ENCODE data around the gene NDUFV3. TPM values are rescaled to one million over a fixed set of nuclear protein-coding genes. Genes with fewer than 3 reads are reported as not detected.
"Not testable (repeated sequence)": the region's sequence is repeated elsewhere in the genome, so short reads cannot be mapped to it uniquely, and the experiment has no call there.

NDUFV3 gene
- total RNA-seq, 1 donor from 2014 or later, result 41.3 TPM

DNA sequence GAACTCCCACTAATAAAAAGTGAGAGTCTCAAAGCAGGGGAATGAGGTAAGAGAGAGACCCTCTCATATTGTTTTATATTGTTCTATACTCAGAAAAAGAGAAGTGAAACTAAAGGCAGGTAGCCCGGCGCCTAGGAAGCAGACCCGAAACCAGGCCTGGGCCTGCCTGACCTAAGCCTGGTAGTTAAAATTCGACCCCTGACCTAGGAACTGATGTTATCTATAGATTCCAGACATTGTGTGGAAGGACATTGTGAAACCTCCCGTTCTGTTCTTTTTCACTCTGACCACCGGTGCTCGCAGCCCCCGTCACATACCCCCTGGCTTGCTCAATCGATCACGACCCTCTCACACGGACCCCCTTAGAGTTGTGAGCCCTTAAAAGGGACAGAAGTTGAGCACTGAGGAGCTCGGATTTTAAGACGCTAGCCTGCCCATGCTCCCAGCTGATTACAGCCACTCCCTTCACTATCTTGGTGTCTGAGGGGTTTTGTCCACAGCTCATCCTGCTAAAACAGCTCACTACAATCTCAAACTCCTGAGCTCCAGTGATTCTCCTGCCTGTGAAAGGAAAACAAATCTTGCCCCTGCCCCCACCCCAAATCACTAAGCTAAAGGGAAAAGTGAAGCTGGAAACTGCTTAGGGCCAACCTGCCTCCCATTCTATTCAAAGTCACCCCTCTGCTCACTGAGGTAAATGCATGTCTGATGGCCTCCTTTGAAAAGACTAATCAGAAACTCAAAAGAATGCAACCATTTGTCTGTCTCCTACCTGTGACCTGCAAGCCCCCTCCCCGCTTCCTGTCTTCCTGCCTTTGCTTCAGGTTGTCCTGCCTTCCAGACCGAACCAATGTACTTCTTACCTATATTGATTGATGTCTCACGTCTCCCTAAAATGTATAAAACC lies 44.2 kb downstream of the NDUFV3 start:
- peaks cover 11% of the 10 kb centered on the region for H3K4me1 Mint-ChIP-seq (ENCODE audit: unreplicated experiment)
- H3K9me3 Mint-ChIP-seq (ENCODE audit: unreplicated experiment); H3K4me3 Mint-ChIP-seq (ENCODE audit: unreplicated experiment); H3K27ac Mint-ChIP-seq (ENCODE audit: unreplicated experiment); DNase-seq (ENCODE audit: extremely low spot score, unreplicated experiment); H3K36me3 Mint-ChIP-seq (ENCODE audit: unreplicated experiment); H3K27me3 Mint-ChIP-seq (ENCODE audit: unreplicated experiment): not testable (repeated sequence)

DNA sequence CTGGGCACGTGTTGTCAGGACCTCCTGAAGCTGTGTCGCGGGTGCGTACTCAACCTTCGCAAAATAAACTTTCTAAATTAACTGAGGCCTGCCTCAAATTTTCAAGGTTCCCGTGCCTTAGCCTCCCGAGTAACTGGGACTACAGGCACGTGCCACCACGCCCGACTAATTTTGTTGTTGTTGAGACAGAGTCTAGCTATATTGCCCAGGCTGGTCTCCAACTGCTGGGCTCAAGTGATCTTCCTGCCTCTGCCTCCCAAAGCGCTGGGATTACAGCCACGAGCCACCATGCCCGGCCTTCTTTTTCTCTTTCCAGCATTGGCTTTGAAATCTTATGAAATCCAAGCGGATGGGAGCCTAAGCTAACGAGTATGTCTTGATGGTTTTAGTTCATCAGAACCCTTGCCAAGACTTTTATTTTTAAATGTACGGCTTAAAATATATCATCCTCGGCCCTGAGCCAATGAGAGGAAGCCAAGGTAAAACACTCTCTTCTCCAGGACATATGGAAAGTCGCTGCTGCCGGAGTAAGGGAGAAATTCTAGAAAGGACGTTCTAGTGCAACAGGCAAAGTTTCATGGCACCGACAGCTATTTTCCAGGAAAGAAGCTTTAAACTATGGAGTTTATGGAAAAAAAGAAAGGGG lies 45.0 kb downstream of the NDUFV3 start:
- DNase-seq (ENCODE audit: extremely low spot score, unreplicated experiment), result no peak
- peaks cover 10% of the 10 kb centered on the region for H3K4me1 Mint-ChIP-seq (ENCODE audit: unreplicated experiment)
- H3K36me3 Mint-ChIP-seq (ENCODE audit: unreplicated experiment), result no peaks in the 10 kb centered on the region
- no peak overlapping the region for H3K27ac Mint-ChIP-seq (ENCODE audit: unreplicated experiment)
- H3K27me3 Mint-ChIP-seq (ENCODE audit: unreplicated experiment), result no peaks in the 10 kb centered on the region
- H3K4me3 Mint-ChIP-seq (ENCODE audit: unreplicated experiment), result no peak overlapping the region
- H3K9me3 Mint-ChIP-seq (ENCODE audit: unreplicated experiment), result no peaks in the 10 kb centered on the region
- TF ChIP-seq, protein P1, sequence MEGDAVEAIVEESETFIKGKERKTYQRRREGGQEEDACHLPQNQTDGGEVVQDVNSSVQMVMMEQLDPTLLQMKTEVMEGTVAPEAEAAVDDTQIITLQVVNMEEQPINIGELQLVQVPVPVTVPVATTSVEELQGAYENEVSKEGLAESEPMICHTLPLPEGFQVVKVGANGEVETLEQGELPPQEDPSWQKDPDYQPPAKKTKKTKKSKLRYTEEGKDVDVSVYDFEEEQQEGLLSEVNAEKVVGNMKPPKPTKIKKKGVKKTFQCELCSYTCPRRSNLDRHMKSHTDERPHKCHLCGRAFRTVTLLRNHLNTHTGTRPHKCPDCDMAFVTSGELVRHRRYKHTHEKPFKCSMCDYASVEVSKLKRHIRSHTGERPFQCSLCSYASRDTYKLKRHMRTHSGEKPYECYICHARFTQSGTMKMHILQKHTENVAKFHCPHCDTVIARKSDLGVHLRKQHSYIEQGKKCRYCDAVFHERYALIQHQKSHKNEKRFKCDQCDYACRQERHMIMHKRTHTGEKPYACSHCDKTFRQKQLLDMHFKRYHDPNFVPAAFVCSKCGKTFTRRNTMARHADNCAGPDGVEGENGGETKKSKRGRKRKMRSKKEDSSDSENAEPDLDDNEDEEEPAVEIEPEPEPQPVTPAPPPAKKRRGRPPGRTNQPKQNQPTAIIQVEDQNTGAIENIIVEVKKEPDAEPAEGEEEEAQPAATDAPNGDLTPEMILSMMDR (IDR thresholded peaks at IDR 0.05), result no peak

DNA sequence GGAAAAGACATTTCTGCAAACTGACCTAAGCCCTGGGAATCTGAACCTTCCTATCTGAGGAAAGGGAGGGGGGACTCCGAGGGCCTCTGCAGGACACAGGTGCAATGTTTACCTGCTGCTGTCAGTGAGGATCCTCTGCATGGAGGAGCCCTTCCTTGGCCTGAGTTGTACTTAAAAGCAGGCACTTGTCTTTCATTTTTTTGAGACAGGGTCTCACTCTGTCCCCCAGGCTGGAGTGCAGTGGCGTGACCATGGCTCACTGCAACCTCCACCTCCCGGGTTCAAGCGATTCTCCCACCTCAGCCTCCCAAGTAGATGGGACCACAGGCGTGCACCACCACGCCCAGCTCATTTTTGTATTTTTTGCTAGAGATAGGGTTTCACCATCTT lies 45.5 kb downstream of the NDUFV3 start:
- not testable (repeated sequence) for H3K27me3 Mint-ChIP-seq (ENCODE audit: unreplicated experiment); H3K27ac Mint-ChIP-seq (ENCODE audit: unreplicated experiment); H3K36me3 Mint-ChIP-seq (ENCODE audit: unreplicated experiment); H3K4me1 Mint-ChIP-seq (ENCODE audit: unreplicated experiment); DNase-seq (ENCODE audit: extremely low spot score, unreplicated experiment); H3K9me3 Mint-ChIP-seq (ENCODE audit: unreplicated experiment); H3K4me3 Mint-ChIP-seq (ENCODE audit: unreplicated experiment)

DNA sequence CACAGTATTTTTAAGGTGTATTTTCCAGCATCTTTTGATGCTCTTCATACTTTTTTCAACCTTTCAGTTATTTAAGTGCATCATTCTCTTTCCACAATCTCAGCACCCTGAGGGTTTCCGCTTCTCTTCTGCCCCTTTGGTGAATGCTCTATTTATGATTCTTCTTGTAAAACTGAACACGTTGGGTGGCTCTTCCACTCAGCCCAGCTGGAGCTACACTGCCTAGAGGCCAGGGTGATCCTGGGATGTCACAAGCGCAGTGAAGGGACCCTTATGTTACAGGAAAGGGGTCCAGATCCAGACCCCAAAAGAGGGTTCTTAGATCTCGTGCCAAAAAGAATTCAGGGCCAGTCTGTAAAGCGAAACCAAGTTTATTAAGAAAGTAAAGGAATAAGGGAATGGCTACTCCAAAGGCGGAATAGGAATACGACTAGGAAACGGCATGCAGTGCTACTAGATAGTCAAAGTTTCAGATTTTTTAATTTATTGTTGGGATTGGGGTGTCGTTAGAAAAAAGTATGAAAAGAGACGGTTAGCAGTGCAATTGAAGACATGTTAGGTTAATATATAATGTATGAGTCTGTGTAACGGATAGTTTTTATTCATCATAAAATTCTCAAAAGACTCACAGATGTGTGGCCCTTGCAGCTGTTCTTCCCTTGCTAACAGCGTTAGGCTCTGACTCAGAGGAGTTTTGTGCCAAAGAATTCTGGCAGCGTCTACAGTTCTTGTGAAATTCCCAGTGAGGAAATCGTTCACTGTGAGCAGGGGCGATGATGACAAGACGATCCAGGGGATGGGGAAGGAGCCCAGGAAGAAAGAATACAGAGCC lies 46.7 kb downstream of the NDUFV3 start:
- H3K4me1 Mint-ChIP-seq (ENCODE audit: unreplicated experiment), result peaks cover 10% of the 10 kb centered on the region
- no peak overlapping the region for H3K4me3 Mint-ChIP-seq (ENCODE audit: unreplicated experiment)

DNA sequence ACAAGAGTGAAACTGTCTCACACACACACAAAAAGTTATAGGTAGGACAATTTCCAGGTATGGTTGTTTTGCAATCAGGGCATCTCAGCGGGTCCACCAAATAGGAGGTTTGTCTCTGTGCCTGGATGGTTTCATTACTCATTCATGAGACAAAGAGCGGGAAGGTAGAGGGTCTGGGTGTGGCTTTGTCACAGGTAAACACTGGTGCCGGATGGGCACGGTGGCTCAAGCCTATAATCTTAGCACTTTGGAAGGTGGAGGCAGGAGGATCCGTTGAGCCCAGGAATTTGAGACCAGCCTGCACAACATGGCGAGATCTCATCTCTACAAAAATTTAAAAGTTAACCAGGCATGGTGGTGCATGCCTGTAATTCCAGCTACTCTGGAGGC lies 48.6 kb downstream of the NDUFV3 start:
- no peak for DNase-seq (ENCODE audit: extremely low spot score, unreplicated experiment)
- peaks cover 10% of the 10 kb centered on the region for H3K4me1 Mint-ChIP-seq (ENCODE audit: unreplicated experiment)
- TF ChIP-seq, protein P1 (IDR thresholded peaks at IDR 0.05), result no peak
- no peak overlapping the region for H3K4me3 Mint-ChIP-seq (ENCODE audit: unreplicated experiment)
- H3K27ac Mint-ChIP-seq (ENCODE audit: unreplicated experiment), result no peak overlapping the region
- H3K27me3 Mint-ChIP-seq (ENCODE audit: unreplicated experiment), result no peaks in the 10 kb centered on the region
- H3K9me3 Mint-ChIP-seq (ENCODE audit: unreplicated experiment), result no peaks in the 10 kb centered on the region
- H3K36me3 Mint-ChIP-seq (ENCODE audit: unreplicated experiment), result no peaks in the 10 kb centered on the region

More for the DNA sequence above, 46.7 kb downstream of the NDUFV3 start:
- Mint-ChIP-seq H3K27me3 (ENCODE audit: unreplicated experiment) (no peaks in the 10 kb centered on the region), H3K27ac (ENCODE audit: unreplicated experiment) (peak overlapping the region; percentile 51), H3K36me3 (ENCODE audit: unreplicated experiment) (no peaks in the 10 kb centered on the region), H3K9me3 (ENCODE audit: unreplicated experiment) (no peaks in the 10 kb centered on the region)
- DNase-seq (ENCODE audit: extremely low spot score, unreplicated experiment), result no peak
- TF ChIP-seq, protein P1 (IDR thresholded peaks at IDR 0.05), result no peak

Data from osteocyte (in vitro differentiated cells).